ENCODE data around the gene SLC38A6.

GRCh38 chr14:60972295-60972694 lies 8.8 kb upstream of the SLC38A6 start:
- TF ChIP-seq CTCF (IDR thresholded peaks at IDR 0.05; ENCODE audit: borderline replicate concordance, extremely low read depth, low read length, poor library complexity, severe bottlenecking) = no peak
- no peak for TF ChIP-seq EZH2 (IDR thresholded peaks at IDR 0.05; ENCODE audit: borderline replicate concordance, low read depth, low read length, severe bottlenecking)
